VCaP (cell line): ENCODE results near the gene BMI1.
"Not testable (repeated sequence)": the region's sequence is repeated elsewhere in the genome, so short reads cannot be mapped to it uniquely, and the experiment has no call there.

Experiments used
- H3K27ac ChIP-seq: fragments of 450-650 bp; 2 replicates; pipeline ENCODE4 v1.5.1; 2017
- CTCF ChIP-seq: fragments of 450-650 bp; conservative IDR thresholded peaks from 2 replicates; pipeline ENCODE4 v1.5.1; 2017; ENCODE audit warnings: mild to moderate bottlenecking, moderate library complexity

The BMI1 gene

GRCh38 chr10:22301193-22301592 lies 19.7 kb upstream of the BMI1 start:
- TF ChIP-seq CTCF: no peak; the same call in 1 of the 2 replicates
- no peak overlapping the region for H3K27ac ChIP-seq

GRCh38 chr10:22303461-22303860 lies 17.4 kb upstream of the BMI1 start:
- H3K27ac ChIP-seq: no peak overlapping the region
- no peak for TF ChIP-seq CTCF

GRCh38 chr10:22305721-22306120 lies 15.2 kb upstream of the BMI1 start:
- no peak for TF ChIP-seq CTCF
- H3K27ac ChIP-seq: no peak overlapping the region

GRCh38 chr10:22308390-22308789 lies 12.5 kb upstream of the BMI1 start:
- no peak for TF ChIP-seq CTCF
- H3K27ac ChIP-seq: no peak overlapping the region

- no peak overlapping the region for H3K27ac ChIP-seq
- no peak for TF ChIP-seq CTCF
Measured at GRCh38 chr10:22309180-22310000, 11.5 kb upstream of the BMI1 start.

GRCh38 chr10:22310012-22310411 lies 10.9 kb upstream of the BMI1 start:
- not testable (repeated sequence) for H3K27ac ChIP-seq

- H3K27ac ChIP-seq: no peak overlapping the region
- no peak for TF ChIP-seq CTCF
Measured at GRCh38 chr10:22310928-22311327, 10.0 kb upstream of the BMI1 start.

GRCh38 chr10:22314852-22315251 lies 6.0 kb upstream of the BMI1 start:
- H3K27ac ChIP-seq: no peak overlapping the region
- TF ChIP-seq CTCF: no peak
